ENCODE measurements around the gene PJA2.
"Not testable (repeated sequence)": the region's sequence is repeated elsewhere in the genome, so short reads cannot be mapped to it uniquely, and the experiment has no call there.

Gene PJA2

GRCh38 chr5:109300367-109300766, 109.4 kb downstream of the PJA2 start:
- no peak for DNase-seq

GRCh38 chr5:109299557-109299956, 110.2 kb downstream of the PJA2 start:
- no peak for DNase-seq

GRCh38 chr5:109298794-109299193, 111.0 kb downstream of the PJA2 start:
- DNase-seq = no peak

- no peak for DNase-seq
These were observed 111.9 kb downstream of the PJA2 start for GRCh38 chr5:109297900-109298299.

- DNase-seq = no peak
These were observed 118.7 kb downstream of the PJA2 start for GRCh38 chr5:109291090-109291489.

DNA sequence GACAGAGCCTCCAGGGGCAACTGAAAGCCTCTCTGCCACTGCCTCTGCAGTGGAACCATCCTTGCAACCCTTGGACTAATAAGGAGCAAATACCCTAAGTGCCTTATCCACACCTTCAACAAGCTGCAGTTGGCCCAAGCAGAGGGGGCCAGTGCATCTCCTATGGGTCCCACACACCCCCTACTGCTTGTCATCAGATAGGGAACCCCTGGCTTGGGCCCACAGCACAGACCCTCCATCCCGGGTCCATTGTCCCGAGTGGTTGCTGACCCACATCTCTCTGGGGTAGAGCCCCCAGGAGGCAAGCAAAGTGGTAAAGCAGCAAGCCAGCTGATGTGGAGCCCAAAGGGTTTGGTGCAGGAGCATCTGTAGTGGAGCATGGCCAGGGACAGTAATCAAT, 119.5 kb downstream of the PJA2 start:
- no peak for DNase-seq

DNA sequence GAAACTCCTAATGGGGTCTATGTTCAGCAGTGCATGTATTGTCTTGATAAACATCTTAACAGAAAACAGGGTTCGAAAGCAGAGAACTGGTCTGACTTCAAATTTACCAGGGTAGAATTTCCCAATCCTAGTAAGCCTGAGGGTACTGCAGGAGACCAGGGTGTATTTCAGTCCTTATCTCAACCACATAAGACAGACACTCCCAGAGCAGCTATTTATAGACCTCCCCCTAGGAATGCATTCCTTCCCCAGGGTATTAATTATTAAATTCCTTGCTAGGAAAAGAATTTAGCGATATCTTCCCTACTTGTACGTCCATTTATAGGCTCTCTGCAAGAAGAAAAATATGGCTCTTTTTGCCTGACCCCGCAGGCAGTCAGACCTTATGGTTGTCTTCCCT, 123.1 kb downstream of the PJA2 start:
- DNase-seq = not testable (repeated sequence)

All from EL (cell line).